Mucosa of rectum (tissue), 2 donors: Measurements from ENCODE around the gene LRTM1.

Experiments used
- H3K27ac ChIP-seq, 2 donors: one replicate each; pipeline ENCODE4 v1.7.0; 2013; ENCODE audit warnings: inconsistent platforms in 2 of 2, low read depth in 2 of 2, low read length in 2 of 2
- H3K27me3 ChIP-seq, 2 donors: one replicate each; pipeline ENCODE4 v1.7.0; 2013; ENCODE audit warnings: low read length in 2 of 2; ENCODE audit not compliant: control insufficient read depth in 2 of 2, insufficient read depth in 2 of 2
- H3K36me3 ChIP-seq, 2 donors: one replicate each; pipeline ENCODE4 v1.7.0; 2013; ENCODE audit warnings: low read length in 2 of 2; ENCODE audit not compliant: control insufficient read depth in 2 of 2, insufficient read depth in 2 of 2
- H3K4me1 ChIP-seq, 2 donors: one replicate each; pipeline ENCODE4 v1.7.0; 2013; ENCODE audit warnings: low read length in 2 of 2, mild to moderate bottlenecking in 1 of 2; ENCODE audit not compliant: control insufficient read depth in 2 of 2, insufficient read depth in 2 of 2
- H3K4me3 ChIP-seq, 2 donors: one replicate each; pipeline ENCODE4 v1.7.0; 2013; ENCODE audit warnings: low read length in 2 of 2
- H3K9ac ChIP-seq, 2 donors: one replicate each; pipeline ENCODE4 v1.7.0; 2013; ENCODE audit warnings: low read length in 2 of 2, low read depth in 1 of 2, mild to moderate bottlenecking in 1 of 2
- H3K9me3 ChIP-seq, 2 donors: one replicate each; pipeline ENCODE4 v1.7.0; 2013; ENCODE audit warnings: low read length in 2 of 2; ENCODE audit not compliant: control insufficient read depth in 2 of 2
- donor health status: healthy.
- donor health status: Normal muscosa, but diverticular disease.

Gene LRTM1

GRCh38 chr3:54949491-54950044 lies 21.7 kb upstream of the LRTM1 start:
- no peaks in the 10 kb centered on the region for H3K36me3 ChIP-seq
- no peaks in the 10 kb centered on the region for H3K4me1 ChIP-seq
- H3K9ac ChIP-seq: no peak overlapping the region
- no peak overlapping the region for H3K4me3 ChIP-seq
- H3K27ac ChIP-seq: no peak overlapping the region
- no peaks in the 10 kb centered on the region for H3K9me3 ChIP-seq
- H3K27me3 ChIP-seq: no peaks in the 10 kb centered on the region

GRCh38 chr3:54941690-54942362 lies 14.0 kb upstream of the LRTM1 start:
- no peak overlapping the region for H3K4me3 ChIP-seq
- no peaks in the 10 kb centered on the region for H3K4me1 ChIP-seq
- H3K36me3 ChIP-seq: no peaks in the 10 kb centered on the region
- no peak overlapping the region for H3K9ac ChIP-seq
- no peaks in the 10 kb centered on the region for H3K9me3 ChIP-seq
- no peaks in the 10 kb centered on the region for H3K27me3 ChIP-seq
- no peak overlapping the region for H3K27ac ChIP-seq

GRCh38 chr3:54940971-54941370 lies 13.1 kb upstream of the LRTM1 start:
- Histone ChIP-seq H3K4me1 (no peaks in the 10 kb centered on the region), H3K36me3 (no peaks in the 10 kb centered on the region), H3K9ac (no peak overlapping the region), H3K4me3 (no peak overlapping the region), H3K27me3 (no peaks in the 10 kb centered on the region), H3K9me3 (no peaks in the 10 kb centered on the region), H3K27ac (no peak overlapping the region)

GRCh38 chr3:54939557-54940300 lies 11.9 kb upstream of the LRTM1 start:
- Histone ChIP-seq H3K9me3 (no peaks in the 10 kb centered on the region), H3K4me1 (no peaks in the 10 kb centered on the region), H3K4me3 (no peak overlapping the region), H3K27me3 (no peaks in the 10 kb centered on the region), H3K36me3 (no peaks in the 10 kb centered on the region), H3K9ac (no peak overlapping the region), H3K27ac (no peak overlapping the region)

- Histone ChIP-seq H3K27me3 (no peaks in the 10 kb centered on the region), H3K9ac (no peak overlapping the region), H3K27ac (no peak overlapping the region), H3K4me3 (no peak overlapping the region), H3K9me3 (no peaks in the 10 kb centered on the region), H3K36me3 (no peaks in the 10 kb centered on the region), H3K4me1 (no peaks in the 10 kb centered on the region)
Measured at GRCh38 chr3:54936561-54936960, 8.7 kb upstream of the LRTM1 start.

- H3K27me3 ChIP-seq: no peaks in the 10 kb centered on the region
- H3K9me3 ChIP-seq: no peaks in the 10 kb centered on the region
- no peak overlapping the region for H3K27ac ChIP-seq
- H3K9ac ChIP-seq: no peak overlapping the region
- H3K4me1 ChIP-seq: no peaks in the 10 kb centered on the region
- H3K36me3 ChIP-seq: no peaks in the 10 kb centered on the region
- no peak overlapping the region for H3K4me3 ChIP-seq
Measured at GRCh38 chr3:54935869-54936268, 8.0 kb upstream of the LRTM1 start.

- H3K4me3 ChIP-seq: no peak overlapping the region
- no peak overlapping the region for H3K27ac ChIP-seq
- H3K36me3 ChIP-seq: no peaks in the 10 kb centered on the region
- H3K9me3 ChIP-seq: no peaks in the 10 kb centered on the region
- no peak overlapping the region for H3K9ac ChIP-seq
- H3K4me1 ChIP-seq: no peaks in the 10 kb centered on the region
- H3K27me3 ChIP-seq: no peaks in the 10 kb centered on the region
Measured at GRCh38 chr3:54932606-54933005, 4.7 kb upstream of the LRTM1 start.

- H3K9me3 ChIP-seq: no peaks in the 10 kb centered on the region
- H3K27ac ChIP-seq: no peak overlapping the region
- H3K4me1 ChIP-seq: no peaks in the 10 kb centered on the region
- no peaks in the 10 kb centered on the region for H3K27me3 ChIP-seq
- H3K36me3 ChIP-seq: no peaks in the 10 kb centered on the region
- no peak overlapping the region for H3K4me3 ChIP-seq
- no peak overlapping the region for H3K9ac ChIP-seq
Measured at GRCh38 chr3:54931182-54931581, 3.3 kb upstream of the LRTM1 start.

GRCh38 chr3:54918516-54918915 lies 9.3 kb downstream of the LRTM1 start:
- H3K4me1 ChIP-seq: no peaks in the 10 kb centered on the region
- no peak overlapping the region for H3K9ac ChIP-seq
- H3K27ac ChIP-seq: no peak overlapping the region
- H3K27me3 ChIP-seq: no peaks in the 10 kb centered on the region
- no peak overlapping the region for H3K4me3 ChIP-seq
- H3K36me3 ChIP-seq: no peaks in the 10 kb centered on the region
- H3K9me3 ChIP-seq: no peaks in the 10 kb centered on the region

- no peaks in the 10 kb centered on the region for H3K9me3 ChIP-seq
- no peak overlapping the region for H3K4me3 ChIP-seq
- no peak overlapping the region for H3K27ac ChIP-seq
- no peak overlapping the region for H3K9ac ChIP-seq
- H3K4me1 ChIP-seq: no peaks in the 10 kb centered on the region
- no peaks in the 10 kb centered on the region for H3K36me3 ChIP-seq
- no peaks in the 10 kb centered on the region for H3K27me3 ChIP-seq
Measured at GRCh38 chr3:54917862-54918261, 10.0 kb downstream of the LRTM1 start.
